Activated T-helper 1 cell treated with Interleukin-2 at 50 U/mL for 16 hours (primary cell): ENCODE measurements around the gene ZNF423.

ENCODE experiments used
- DNase-seq: peaks from one replicate; pipeline ENCODE4 v3.0.0-alpha.2; 2020; ENCODE audit warnings: low read depth

ZNF423 gene

DNA sequence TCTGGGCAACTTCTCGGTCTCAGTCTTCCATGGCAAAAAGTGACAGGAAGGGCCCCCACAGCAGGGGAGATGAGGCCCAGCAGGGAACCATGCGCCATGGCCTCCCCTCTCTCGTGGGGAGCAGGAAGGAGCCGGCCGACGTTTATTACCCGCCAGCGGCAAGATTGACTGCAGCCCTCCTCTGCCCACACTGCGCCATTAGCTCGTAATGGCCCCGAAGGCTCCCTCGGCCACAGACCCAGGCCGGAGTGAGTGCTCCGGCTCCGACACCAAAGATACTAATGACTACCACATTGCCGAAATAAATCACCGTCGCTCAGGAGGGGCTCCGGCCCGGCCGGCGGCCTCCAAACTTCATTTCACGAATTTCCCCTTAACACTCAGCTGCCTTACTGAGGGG, 255.4 kb downstream of the ZNF423 start:
- no peak for DNase-seq

GRCh38 chr16:49599704-49600103, 256.2 kb downstream of the ZNF423 start:
- no peak for DNase-seq

DNA sequence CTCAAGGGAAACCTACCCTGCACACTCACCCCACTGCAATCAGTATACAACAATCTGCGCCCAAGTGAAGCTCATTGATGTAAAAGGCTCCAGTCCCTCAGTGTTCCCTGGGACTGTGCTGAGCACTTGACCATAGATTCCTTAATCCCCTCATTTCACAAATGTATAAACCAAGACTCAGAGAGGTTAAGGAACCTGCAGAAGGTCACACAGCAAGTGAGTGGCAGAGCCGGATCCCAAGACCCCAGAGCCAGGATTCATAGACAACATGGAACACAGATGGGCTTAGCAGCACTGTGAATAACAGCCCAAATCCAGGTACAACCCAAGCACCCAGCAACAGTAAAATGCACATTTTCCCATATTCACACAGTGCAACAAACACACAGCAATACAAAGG, 256.6 kb downstream of the ZNF423 start:
- no peak for DNase-seq

DNA sequence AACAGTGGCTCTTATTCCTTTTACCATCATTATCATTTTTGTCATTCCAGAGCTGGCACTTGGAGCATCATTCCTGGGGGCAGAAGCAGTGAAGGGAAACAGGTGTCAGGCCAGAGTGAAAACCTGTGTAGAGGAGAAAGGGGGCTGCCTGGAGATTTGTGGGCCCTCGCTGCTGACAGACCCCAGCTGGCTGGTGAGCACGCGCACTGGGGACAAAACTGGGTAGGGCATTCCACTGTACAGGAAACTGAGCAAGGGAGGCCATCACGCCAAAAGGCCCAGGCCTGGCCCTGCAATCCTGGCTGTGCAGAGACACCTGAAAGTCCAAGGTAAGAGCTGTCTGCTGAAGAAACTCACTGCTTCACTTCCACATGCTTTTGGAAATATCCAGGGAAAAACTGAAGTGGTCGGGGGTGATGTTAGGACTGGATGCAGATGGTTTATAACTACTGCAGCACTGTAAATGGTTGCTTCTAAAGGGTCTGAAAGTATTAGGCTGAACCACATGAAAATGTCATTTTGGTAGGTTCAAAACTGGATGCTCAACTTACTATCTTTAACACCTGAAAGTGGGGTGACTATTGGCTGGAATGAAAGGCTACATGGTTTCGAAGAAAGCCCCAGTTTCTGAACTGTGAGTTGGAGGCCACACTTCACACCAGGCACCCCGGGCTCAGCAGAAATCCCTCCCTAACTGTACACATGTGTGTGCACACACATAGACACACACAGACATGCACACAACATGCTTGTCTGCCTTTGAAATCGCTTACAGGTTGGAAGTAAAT, 257.3 kb downstream of the ZNF423 start:
- no peak for DNase-seq

- no peak for DNase-seq
These were observed 258.1 kb downstream of the ZNF423 start for GRCh38 chr16:49597796-49598195.

GRCh38 chr16:49596648-49597291, 259.1 kb downstream of the ZNF423 start:
- DNase-seq: no peak

GRCh38 chr16:49596068-49596467, 259.8 kb downstream of the ZNF423 start:
- no peak for DNase-seq

- no peak for DNase-seq
These were observed 261.0 kb downstream of the ZNF423 start for GRCh38 chr16:49594685-49595498.

- no peak for DNase-seq
These were observed 261.8 kb downstream of the ZNF423 start for GRCh38 chr16:49594153-49594552.

- no peak for DNase-seq
These were observed 262.4 kb downstream of the ZNF423 start for GRCh38 chr16:49593424-49594040.

DNA sequence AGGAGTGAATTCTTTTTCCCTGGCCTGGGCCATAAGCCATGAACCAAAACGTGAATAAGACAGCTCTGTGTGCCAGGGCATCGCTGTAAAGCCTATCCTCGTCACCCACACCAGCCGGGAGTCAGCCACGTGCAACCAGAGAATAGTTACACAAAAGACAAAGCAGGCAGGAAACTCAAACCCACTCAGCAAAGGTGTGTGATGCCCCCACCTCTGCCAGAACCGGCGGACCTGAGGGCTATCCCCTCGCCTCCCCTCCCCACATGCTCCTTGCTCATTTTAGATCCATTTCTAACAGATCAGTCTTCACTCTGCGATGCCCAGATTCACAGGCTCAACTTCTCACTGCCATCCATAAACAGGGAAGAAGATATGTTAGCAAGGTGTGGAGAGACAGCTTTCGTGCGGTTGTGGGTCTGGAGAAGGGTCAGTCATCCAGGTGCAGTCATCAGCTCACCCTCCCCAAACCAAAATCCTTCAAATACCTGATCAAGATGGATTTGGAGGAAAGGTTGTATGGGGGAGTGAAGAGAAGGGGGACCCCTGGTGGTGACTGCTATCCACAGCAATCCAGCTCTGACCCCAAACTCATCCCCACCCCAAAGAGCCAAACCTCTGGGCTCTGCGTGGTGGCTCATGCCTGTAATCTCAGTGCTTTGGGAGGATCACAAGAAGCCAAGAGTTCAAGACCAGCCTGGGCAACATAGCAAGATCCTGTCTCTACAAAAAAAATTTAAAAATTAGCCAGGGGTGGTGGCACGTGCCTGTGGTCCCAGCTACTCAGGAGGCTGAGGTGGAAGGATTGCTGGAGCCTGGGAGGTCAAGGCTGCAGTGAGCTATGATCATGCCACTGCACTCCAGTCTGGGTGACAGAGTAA, 263.1 kb downstream of the ZNF423 start:
- DNase-seq: peak; percentile 6

DNA sequence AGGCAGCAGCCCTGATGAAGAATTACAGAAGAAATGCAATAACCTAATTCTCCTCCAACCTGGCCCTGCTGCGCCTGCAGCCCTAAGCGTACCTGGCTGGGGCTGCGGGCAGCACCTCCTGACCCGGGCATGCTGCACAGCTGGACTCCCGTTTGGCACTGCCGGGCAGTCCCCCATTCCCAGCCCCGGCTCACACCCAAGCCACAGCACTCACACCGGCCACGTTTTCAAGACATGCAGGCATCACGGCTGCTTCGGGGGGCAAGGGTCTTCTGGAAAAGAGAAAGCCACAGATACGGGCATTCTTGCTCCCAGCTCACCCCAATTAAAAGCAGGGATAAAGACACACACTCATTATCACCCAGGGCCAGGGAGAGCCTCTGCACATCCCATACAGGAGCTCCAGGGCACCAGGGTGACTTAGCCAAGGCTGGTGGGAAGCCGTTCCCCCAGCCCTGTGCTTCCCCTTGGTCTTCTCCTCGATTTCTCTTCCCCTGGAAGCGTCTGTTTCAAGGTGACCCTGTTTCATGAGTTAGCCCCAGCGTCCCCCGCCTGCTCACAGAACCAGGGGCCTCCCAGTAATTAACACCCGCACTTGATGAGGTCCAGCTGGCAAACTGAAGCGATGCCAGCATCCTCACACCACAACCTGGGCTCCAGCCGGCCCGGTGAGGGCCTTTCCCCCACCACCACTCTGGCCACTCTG, 265.6 kb downstream of the ZNF423 start:
- no peak for DNase-seq

- no peak for DNase-seq
These were observed 266.3 kb downstream of the ZNF423 start for GRCh38 chr16:49589544-49590031.

GRCh38 chr16:49588729-49589384, 267.1 kb downstream of the ZNF423 start:
- no peak for DNase-seq

GRCh38 chr16:49588026-49588425, 267.9 kb downstream of the ZNF423 start:
- DNase-seq: no peak

DNA sequence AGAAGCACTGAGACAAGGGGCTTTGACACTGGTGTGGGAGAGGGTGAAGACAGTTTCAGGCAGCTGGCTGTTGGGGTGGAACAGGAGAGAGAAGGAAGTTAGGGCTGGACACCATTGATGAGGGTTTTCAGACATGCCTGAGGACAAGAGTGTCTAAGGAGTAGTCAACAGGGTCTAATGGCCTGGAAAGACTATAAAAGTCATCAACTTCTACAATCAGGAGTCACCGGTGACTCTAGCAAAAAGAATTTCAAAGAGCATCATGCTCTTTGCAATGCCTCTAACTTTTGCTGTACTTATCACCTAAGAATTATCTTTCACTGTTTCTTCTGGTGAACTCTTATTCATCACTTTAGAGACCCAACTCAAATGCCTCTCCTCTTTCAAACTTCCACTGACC, 268.4 kb downstream of the ZNF423 start:
- no peak for DNase-seq

DNA sequence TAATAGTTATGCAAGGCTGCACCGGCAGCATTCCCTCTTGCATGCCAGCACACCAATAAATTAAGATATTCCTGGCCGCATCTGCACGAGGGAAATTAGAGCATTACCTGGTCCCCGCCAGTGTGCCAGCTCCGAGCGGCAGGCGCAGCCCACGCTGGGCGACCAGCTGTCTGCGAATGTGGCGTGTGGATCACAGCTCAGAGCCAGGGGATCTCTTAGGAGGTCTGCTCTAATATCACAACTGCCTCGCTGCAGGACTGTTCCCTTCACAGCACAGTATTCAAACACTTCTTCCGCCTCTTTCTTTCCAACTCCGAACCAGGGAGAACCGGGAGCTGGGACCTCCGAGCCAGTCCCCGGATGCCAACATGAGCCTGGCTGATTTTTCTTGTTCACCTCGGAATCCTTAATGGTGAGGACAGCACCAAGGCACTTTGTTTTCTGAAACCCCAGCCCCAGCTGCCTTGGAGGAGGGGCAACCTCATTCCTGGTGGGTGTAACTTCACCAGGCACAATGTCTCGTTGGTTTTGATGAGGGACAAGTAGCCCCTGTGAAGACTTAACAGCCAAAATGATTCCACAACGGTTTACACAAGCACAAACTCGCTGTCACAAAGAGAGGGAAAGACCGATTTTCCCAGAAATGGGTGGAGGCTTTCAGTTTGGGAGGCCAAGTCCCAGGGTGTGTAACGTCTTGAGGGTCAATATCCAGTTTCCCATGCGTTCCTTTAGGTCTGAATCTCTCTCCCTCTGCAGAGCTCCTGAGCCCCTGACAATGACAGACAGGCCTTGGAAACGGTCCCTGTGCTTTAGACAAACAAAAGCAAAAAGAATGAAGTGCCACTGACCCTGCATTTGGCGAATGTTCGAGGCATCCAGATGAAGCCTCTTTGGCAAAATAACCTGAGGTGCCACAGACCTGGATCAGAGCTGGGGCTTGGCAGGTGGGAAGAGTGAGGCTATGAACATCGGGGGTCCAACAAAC, 269.2 kb downstream of the ZNF423 start:
- no peak for DNase-seq

DNA sequence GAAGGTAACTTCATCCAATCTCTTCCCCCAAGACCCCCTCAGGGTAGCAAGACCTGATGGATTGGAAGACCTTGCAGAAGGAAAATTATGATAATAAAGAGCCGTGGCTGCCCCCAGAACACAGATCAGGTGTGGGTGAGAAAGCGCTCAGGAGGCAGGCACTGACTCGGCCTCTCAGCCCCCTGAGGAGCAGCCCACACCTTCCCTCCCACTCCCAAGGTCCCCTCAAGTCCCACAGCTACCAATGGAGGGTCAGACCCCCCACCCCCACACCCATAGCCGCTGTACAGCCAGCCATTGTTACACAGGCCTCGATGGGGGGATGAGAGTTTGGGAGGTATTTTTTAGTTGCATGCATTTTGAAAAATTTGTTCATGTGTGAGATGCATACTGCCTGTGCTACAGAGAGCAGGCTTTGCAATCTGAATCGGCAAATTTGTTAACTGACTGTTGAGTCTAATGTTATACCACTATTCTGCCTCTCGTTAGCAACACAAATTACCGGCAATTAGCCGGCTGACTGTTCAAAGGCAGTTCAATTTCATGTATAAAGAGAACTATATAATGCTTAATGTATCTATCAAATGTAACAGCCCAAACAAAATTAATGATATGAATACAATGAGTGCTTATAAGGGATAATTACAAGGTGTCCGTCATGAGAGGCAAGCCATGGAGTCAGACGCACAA, 270.6 kb downstream of the ZNF423 start:
- DNase-seq: no peak
